Kidney epithelial cell (primary cell): ENCODE results near the gene TFAP2A. TPM values are rescaled to one million over a fixed set of nuclear protein-coding genes. Genes with fewer than 3 reads are reported as not detected.

Source experiments
- DNase-seq: peaks from one replicate; pipeline ENCODE4 v3.0.0-alpha.2; 2010; ENCODE audit warnings: low read depth
- H3K27me3 ChIP-seq: 2 replicates; pipeline ENCODE4 v1.6.0; 2011; ENCODE audit warnings: low read length; ENCODE audit not compliant: control insufficient read depth, insufficient read depth
- H3K36me3 ChIP-seq: 2 replicates; pipeline ENCODE4 v1.5.1; 2011; ENCODE audit warnings: low read length; ENCODE audit not compliant: control insufficient read depth, insufficient read depth
- H3K4me3 ChIP-seq: 2 replicates; pipeline ENCODE4 v1.5.1; 2011; ENCODE audit warnings: low read depth, mild to moderate bottlenecking, control low read depth, low read length
- CTCF ChIP-seq: IDR thresholded peaks from 2 replicates; pipeline ENCODE4 v1.5.1; 2011; ENCODE audit warnings: mild to moderate bottlenecking, moderate library complexity, low read length, control low read depth, inconsistent platforms; ENCODE audit not compliant: insufficient read depth, poor library complexity, severe bottlenecking
- total RNA-seq: library from RNA; depleted of rRNA; stranded (reverse); fragments of >200 nt; gene quantifications from 2 replicates; pipeline ENCODE4 v1.2.3, GENCODE V29; 2015

The TFAP2A gene
- total RNA-seq, 1 donor from 2014 or later: 11.2 TPM

- Histone ChIP-seq H3K27me3 (no peaks in the 10 kb centered on the region), H3K36me3 (no peaks in the 10 kb centered on the region), H3K4me3 (no peak overlapping the region)
- no peak for DNase-seq
- no peak for TF ChIP-seq CTCF
These were observed 46.0 kb downstream of the TFAP2A start for GRCh38 chr6:10368861-10369260.

GRCh38 chr6:10363911-10364310 is 51.0 kb downstream of the TFAP2A start:
- DNase-seq: no peak
- no peak for TF ChIP-seq CTCF
- no peaks in the 10 kb centered on the region for H3K36me3 ChIP-seq
- H3K4me3 ChIP-seq: no peak overlapping the region
- H3K27me3 ChIP-seq: no peaks in the 10 kb centered on the region

GRCh38 chr6:10362300-10362699 is 52.6 kb downstream of the TFAP2A start:
- no peaks in the 10 kb centered on the region for H3K36me3 ChIP-seq
- no peak for DNase-seq
- H3K27me3 ChIP-seq: no peaks in the 10 kb centered on the region
- H3K4me3 ChIP-seq: no peak overlapping the region
- no peak for TF ChIP-seq CTCF

- Histone ChIP-seq H3K36me3 (no peaks in the 10 kb centered on the region), H3K27me3 (no peaks in the 10 kb centered on the region), H3K4me3 (no peak overlapping the region)
- no peak for DNase-seq
- no peak for TF ChIP-seq CTCF
These were observed 53.4 kb downstream of the TFAP2A start for GRCh38 chr6:10361428-10361827.

GRCh38 chr6:10359581-10359980 is 55.3 kb downstream of the TFAP2A start:
- Histone ChIP-seq H3K27me3 (no peaks in the 10 kb centered on the region), H3K36me3 (no peaks in the 10 kb centered on the region), H3K4me3 (no peak overlapping the region)
- no peak for TF ChIP-seq CTCF
- DNase-seq: no peak

- TF ChIP-seq CTCF: no peak
- DNase-seq: no peak
These were observed 59.7 kb downstream of the TFAP2A start for GRCh38 chr6:10355115-10355702.

More at GRCh38 chr6:10355115-10355702, 59.7 kb downstream of the TFAP2A start:
- Histone ChIP-seq H3K27me3 (no peaks in the 10 kb centered on the region), H3K4me3 (no peak overlapping the region), H3K36me3 (no peaks in the 10 kb centered on the region)
